GM18861 (cell line): ENCODE results near the gene PIK3AP1.

Experiments
- ATAC-seq: cut with Tn5 transposase; IDR thresholded peaks from one replicate; pipeline ENCODE4 v1.9.1; 2021; ENCODE audit not compliant: unreplicated experiment

The PIK3AP1 gene

DNA sequence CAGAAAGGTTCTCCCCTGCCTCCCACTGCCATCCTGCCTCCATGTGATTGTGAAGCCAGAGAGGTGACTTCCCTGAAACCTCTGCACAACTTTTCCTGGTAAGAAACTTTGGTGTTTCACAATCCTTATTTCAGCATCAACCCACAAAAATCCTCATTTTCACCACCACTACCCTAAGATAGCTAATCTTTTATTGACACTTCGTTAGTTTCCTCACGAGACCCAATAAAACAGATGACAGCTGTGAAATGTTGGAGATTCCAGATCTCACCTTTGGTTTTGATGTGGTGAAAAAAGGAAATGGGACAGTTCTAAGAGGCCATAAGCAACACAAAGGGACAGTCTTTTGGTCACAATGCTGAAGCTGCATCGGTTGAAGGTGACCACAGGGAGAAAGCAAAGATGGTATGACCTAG, 73.6 kb downstream of the PIK3AP1 start:
- ATAC-seq, result no peak

GRCh38 chr10:96646301-96646700, 74.0 kb downstream of the PIK3AP1 start:
- no peak for ATAC-seq

DNA sequence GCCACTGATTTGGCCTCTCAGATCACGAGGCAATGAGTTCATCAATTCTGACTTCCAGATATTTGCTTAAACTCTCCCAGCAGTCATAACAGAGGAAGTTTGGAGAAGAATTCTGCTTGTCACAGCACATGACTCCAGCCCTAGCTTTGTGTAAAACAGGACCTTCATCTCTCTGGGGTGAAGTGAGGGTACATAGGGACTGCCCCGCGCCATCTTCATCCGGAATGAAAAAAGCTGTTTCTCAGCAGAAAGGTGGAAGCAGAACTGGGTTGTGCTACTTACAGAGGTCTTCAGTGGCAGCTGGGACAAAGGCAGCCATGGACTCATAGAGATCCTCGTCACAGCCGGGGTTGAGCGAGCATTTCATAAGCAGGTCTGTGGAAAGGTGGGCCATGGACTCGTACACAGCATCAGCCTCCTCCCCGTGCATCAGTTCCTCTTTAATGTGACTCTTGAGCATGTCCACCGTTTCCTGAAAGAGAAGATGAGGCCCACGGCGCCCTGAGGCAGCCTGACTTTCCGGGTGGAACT, 75.1 kb downstream of the PIK3AP1 start:
- no peak for ATAC-seq

- ATAC-seq, result no peak
These were observed 76.4 kb downstream of the PIK3AP1 start for GRCh38 chr10:96643920-96644319.

DNA sequence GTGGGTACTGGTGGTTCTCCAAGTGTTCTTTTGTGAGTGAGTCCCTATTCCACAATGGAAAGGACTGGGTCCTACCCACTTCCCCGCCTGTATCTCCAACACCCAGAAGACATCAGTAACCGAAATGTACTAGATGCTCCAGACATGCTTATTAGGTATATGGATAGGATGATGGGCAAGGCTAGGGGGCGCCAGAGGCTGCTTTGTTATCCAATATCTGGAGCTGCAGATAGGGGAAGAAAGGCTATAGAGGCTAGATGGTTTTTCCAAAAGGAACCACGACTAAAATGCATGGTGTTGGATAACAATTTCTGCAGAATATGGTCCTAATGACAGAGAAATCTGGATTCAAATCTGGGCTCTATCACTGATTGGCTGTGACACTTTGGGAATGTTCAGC, 77.3 kb downstream of the PIK3AP1 start:
- ATAC-seq, result no peak

- no peak for ATAC-seq
These were observed 77.8 kb downstream of the PIK3AP1 start for GRCh38 chr10:96642530-96642929.

DNA sequence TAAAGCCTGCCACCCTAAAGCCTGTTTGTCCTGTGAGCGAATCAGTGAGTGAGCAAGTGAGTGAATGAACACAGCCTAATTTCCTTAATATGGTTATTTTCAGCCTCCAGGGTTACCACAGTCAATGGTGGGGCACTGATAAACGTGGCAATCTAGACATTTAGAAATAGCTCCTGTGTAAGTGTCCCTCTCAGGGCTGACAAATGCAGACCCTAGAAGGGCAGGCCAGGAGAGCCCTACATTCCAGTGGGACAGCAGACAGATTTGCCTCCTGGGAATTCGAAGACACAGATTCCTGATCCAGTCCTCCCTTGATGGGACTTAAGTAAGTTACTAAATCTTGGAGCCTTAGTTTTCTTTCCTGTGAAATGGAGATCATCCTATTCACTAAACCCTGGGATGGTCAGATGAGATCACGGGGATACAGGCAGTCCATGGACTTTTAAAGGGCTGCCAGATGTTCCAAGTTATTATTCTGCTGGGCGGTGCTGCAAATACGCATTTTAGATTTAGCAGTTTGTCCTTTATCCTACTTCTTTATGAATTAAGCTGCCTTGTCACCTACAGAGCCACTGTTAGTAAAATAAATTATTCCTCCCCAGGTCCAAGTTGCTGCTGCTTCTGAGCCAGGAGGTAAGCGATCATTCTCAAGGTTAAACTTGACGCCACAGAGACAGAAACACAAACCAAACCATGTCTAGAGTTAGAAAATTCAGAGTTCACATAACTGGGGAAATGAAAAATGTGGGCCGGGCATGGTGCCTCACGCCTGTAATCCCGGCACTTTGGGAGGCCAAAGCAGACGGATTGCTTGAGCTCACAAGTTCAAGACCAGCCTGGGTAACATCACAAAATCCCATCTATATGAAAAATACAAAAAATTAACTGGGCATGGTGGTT, 78.7 kb downstream of the PIK3AP1 start:
- no peak for ATAC-seq

GRCh38 chr10:96639899-96640298, 80.4 kb downstream of the PIK3AP1 start:
- ATAC-seq, result no peak

DNA sequence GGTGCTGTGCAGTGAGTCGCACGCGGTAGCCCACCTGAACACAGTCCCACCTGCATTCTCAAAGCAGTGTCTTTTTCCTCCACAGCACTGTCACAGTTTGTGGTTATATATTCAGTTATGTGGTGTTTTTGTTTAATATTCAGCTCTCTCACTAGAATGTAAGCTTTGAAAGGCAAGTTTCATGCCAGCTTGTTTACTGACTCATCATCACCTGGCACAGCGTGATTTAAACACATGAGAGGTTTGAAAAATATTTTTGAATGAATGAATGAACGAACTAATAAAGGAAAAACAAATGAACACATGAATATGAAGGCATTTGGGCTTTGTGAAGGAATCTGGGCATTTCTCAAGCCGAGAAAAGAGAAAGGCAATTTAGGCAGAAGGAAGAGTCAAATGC, 81.6 kb downstream of the PIK3AP1 start:
- no peak for ATAC-seq

DNA sequence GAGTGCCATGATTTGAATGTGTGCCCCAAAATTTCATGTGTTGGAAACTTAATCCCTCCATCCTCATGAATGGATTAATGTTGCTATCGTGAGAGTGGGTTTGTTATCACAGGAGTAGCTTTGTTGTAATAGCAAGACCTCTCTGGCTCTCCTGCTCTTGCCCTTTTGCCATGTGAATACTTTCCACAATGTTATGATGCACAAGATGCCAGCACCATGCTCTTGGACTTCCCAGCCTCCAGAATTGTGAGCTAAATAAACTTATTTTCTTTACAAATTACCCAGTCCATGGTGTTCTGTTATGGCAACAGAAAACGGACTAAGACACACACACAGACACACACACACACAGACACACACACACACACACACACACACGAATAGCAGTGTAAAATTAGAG, 82.2 kb downstream of the PIK3AP1 start:
- ATAC-seq, result no peak

- ATAC-seq, result no peak
These were observed 82.6 kb downstream of the PIK3AP1 start for GRCh38 chr10:96637709-96638108.

GRCh38 chr10:96636551-96636950, 83.8 kb downstream of the PIK3AP1 start:
- ATAC-seq, result no peak

DNA sequence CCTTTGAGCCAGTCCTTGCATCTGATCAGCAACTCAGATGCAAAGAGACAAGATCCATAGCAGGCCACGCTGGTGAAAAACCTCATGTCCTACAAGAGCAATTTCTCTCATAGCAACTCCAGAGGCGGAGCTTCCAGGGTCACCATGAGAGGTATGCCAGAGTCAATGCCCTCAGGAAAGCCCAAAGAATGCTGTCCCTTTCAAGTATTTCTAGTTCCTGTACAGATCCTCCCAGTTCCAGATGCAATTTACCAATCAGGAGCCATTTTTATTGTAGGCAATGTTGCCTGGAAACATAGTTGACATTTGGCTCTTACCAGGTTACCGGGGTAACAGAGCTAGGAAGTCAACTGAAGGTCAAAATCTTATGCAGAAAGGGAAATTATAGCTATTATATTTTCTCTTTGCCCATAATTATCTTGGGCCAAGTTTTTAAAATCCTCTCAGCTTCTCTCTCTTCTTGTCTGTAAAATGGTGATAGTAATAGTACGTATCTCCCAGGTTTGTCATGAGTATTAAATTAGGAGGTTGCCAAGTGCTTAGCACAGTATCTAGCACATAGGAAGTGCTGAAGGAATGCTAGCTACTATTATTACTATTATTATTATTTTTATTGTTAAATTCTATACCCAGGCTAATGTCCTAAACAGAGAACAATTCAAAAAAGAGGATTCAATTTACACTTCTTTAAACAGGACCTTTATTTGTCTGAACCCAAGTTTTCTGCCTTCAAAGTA, 87.2 kb downstream of the PIK3AP1 start:
- no peak for ATAC-seq

DNA sequence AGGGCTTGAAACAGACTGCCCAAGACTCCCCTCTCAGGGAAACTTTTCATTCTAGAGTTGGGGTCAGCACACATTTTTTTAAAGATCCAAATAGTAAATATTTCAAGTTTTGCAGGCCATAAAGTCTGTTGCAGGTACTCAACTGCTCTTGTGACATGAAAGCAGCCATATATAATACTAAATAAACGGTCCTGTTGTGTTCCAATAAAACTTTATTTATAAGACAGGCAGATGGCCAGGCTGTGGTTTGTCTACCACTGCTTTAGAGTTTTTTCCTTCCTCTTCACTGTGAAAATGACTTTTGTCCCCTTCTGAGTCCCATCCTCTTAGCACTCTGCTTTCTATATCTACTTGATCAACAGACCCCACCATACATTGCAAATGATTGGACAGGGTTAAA, 93.0 kb downstream of the PIK3AP1 start:
- ATAC-seq, result no peak

DNA sequence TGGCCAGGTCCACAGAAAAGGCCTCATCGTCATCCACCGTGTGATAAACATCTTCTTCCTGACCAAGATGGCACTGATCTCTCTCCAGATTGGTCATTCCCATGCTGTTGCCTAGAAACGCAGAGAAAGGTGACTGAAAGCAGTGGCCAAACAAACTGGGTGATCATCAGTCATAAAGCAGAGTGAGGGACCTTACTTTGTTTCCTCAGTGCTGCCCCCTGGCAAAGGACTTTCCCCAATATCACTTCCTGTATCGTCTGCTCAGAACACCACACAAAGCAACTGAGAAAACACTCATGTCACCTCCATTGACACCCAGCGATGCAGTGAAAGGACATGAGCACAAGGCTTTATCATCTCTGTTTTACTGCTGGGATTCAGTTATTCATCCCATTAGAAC, 93.5 kb downstream of the PIK3AP1 start:
- ATAC-seq, result no peak

DNA sequence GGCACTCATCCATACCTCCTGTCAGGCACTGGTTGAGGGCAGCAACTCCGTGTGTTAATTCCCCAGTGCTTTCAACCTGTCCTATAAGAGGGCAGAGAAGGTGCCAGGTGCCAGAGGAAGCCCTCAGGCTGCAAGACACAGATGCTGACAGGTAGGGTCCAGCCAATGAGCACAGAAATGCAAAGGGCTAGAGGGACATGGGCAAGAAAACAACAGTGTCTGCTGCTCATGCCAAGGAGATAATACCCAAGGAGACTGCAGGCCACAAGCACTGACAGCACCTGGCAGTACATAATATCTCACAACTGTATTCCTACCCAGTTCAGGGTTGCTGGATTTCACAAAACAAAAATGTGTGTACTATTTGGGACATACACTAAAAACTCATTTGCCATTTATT, 95.1 kb downstream of the PIK3AP1 start:
- no peak for ATAC-seq

GRCh38 chr10:96622013-96622787, 98.1 kb downstream of the PIK3AP1 start:
- no peak for ATAC-seq

DNA sequence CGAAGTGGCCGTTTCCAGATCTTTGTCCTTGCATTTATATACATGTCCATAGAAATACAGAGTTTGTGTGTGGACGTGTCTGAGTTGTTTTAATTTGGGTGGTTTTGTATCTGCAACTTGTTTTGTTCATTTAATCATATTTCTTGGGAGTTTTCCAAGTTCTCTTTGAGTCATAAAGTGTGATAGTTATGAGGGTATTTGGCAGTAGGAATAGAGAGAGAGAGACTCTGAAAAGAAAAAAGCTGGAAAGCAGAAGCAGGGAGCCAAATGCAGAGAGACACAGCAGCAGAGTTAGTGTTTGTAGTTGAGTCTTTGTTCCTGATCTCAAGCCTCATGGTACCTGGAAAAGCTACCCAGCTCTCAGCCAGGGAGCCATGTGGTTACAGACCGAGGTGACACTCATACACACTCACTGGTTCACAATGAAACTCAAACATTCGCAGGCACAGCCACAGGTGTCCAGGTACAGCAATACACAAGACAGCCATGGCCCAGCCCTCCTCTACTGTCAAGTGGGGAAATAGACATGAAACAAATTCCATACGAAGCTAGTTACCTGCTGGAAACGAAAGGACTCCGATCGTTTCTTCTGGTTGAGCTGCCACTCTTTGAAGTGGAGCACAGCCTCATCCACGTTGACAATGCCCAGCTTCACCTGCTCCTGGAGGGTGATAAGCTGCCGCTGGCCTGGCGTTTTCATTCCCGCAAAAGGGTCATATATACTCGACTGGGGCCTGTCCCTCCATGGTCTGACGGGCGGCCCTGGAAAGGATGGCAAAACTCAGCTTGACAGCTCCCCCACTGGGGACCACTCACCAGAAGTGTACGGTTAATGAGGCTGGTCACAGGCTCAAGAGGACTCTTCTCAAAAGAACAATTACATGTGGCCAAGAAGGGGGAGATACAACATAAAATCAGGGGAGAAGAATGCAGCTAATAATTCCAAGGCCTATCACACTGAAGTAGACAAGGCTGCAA, 100.2 kb downstream of the PIK3AP1 start:
- ATAC-seq, result no peak

DNA sequence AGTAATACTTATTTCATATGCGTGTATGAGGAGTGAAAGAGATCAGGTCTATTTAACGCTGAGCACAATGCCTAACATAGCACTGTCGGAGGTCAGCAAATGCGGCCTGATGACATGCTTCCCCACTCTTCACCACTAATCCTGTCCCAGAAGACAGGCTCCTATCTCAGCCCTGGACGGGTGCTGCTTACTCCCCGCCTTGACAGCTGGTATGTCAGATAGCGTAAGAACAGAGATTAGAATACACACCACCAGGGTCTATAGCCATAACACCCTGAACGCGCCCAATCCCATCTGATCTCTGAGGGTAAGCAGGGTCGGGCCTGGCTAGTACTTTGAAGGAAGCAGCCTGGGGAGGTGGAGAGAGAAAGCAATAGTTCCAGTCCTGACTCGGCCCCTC, 101.2 kb downstream of the PIK3AP1 start:
- ATAC-seq, result no peak

- ATAC-seq, result no peak
These were observed 101.7 kb downstream of the PIK3AP1 start for GRCh38 chr10:96618653-96619052.
